ENCODE measurements around the gene TAMALIN. TPM values are rescaled to one million over a fixed set of nuclear protein-coding genes. Genes with fewer than 3 reads are reported as not detected.

TAMALIN gene
- polyA plus RNA-seq, 1 donor from 2014 or later = 6.1 TPM

DNA sequence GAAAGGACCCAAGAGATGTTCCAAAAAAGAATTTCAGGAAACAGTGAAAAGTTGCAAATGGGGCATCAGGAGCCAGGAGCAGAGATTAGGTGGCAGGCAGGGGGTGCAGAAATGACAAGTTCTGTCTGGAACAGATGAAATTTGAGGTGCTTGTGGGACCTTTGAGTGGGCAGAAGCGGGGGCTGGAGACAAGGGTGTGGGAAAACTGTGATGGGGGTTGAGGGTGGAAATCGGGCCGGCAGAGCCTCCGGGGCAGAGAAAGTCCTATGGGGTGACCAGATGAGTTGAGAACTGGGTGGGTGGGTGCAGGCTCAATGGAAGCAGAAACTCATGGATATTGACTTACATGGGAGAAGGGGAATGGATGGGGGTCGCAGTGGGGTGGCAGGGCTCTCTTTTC, 42.9 kb downstream of the TAMALIN start:
- H3K9ac ChIP-seq (ENCODE audit: low read length) = peak overlapping the region; percentile 90
- no peaks in the 10 kb centered on the region for H3F3A ChIP-seq (ENCODE audit: insufficient read depth, low read length, poor library complexity, severe bottlenecking)
- TF ChIP-seq EZH2 (IDR thresholded peaks at IDR 0.05; ENCODE audit: borderline replicate concordance, insufficient read depth, low read length, poor library complexity, severe bottlenecking) = no peak
- TF ChIP-seq SMC3 (conservative IDR thresholded peaks at IDR 0.05; ENCODE audit: poor library complexity) = no peak
- no peak for TF ChIP-seq RAD21 (conservative IDR thresholded peaks at IDR 0.05)
- no peak for TF ChIP-seq POLR2AphosphoS5 (IDR thresholded peaks at IDR 0.05)
- H3K27me3 ChIP-seq (ENCODE audit: insufficient read depth, low read depth, low read length) = no peaks in the 10 kb centered on the region
- no peaks in the 10 kb centered on the region for H3K36me3 ChIP-seq (ENCODE audit: insufficient read depth, low read length)
- no peaks in the 10 kb centered on the region for H3K9me3 ChIP-seq (ENCODE audit: low read length)
- H3K79me2 ChIP-seq (replicated peaks; ENCODE audit: insufficient read depth, low read length) = no peaks in the 10 kb centered on the region
- H3K9me2 ChIP-seq (ENCODE audit: insufficient read depth, low read length) = no peaks in the 10 kb centered on the region
- H3K27ac ChIP-seq (ENCODE audit: low read length) = no peak overlapping the region
- H3K4me2 ChIP-seq (ENCODE audit: low read length) = no peak overlapping the region
- H4K20me1 ChIP-seq (ENCODE audit: insufficient read depth) = no peaks in the 10 kb centered on the region
- no peak overlapping the region for H2AFZ ChIP-seq (ENCODE audit: low read depth, low read length)
- peak overlapping the region; percentile 88 for H3K4me3 ChIP-seq (ENCODE audit: low read length)

DNA sequence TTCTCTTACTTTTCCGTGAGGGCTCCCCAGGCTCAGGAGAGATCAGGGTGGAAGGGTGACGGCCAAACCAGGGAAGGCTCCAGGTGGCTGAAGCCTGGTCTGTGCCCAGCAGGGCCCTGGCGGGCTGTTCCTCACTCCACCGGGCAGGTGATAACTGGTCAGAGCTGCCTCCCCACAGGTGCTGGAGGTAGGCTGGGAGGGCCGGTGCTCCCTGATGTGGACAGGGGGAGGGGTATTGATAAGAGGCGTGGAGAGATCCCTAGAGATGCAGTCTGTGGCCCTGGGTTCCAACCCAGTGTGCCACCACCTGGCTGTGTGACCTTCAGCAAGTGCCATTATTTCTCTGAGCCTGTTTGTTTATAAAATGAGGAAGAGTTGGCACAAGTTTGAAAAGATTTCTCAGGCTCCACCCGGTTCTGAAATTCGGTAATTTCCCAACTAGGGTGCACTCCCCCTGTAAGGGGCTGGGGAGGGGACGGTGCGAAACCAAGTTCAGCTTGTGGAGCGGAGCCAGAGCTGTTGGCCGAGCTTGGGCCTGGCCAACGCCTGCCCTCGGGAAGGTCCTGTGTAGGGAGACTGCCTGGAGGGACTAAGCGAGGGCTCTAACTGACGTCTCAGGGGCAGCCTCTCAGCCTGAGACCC, 43.5 kb downstream of the TAMALIN start:
- Histone ChIP-seq H3F3A (ENCODE audit: insufficient read depth, low read length, poor library complexity, severe bottlenecking) (no peaks in the 10 kb centered on the region), H4K20me1 (ENCODE audit: insufficient read depth) (no peaks in the 10 kb centered on the region), H3K27ac (ENCODE audit: low read length) (peak overlapping the region; percentile 67), H3K27me3 (ENCODE audit: insufficient read depth, low read depth, low read length) (no peaks in the 10 kb centered on the region), H3K79me2 (replicated peaks; ENCODE audit: insufficient read depth, low read length) (no peaks in the 10 kb centered on the region), H3K9me3 (ENCODE audit: low read length) (no peaks in the 10 kb centered on the region), H3K4me3 (ENCODE audit: low read length) (peak overlapping the region; percentile 88), H2AFZ (ENCODE audit: low read depth, low read length) (peak overlapping the region; percentile 85), H3K4me2 (ENCODE audit: low read length) (peak overlapping the region; percentile 94), H3K36me3 (ENCODE audit: insufficient read depth, low read length) (no peaks in the 10 kb centered on the region), H3K9ac (ENCODE audit: low read length) (peak overlapping the region; percentile 90), H3K9me2 (ENCODE audit: insufficient read depth, low read length) (no peaks in the 10 kb centered on the region)
- TF ChIP-seq POLR2AphosphoS5 (IDR thresholded peaks at IDR 0.05) (no peak), TAF1 (IDR thresholded peaks at IDR 0.05; ENCODE audit: low read depth) (peak; percentile 21)

- TF ChIP-seq, protein P1, sequence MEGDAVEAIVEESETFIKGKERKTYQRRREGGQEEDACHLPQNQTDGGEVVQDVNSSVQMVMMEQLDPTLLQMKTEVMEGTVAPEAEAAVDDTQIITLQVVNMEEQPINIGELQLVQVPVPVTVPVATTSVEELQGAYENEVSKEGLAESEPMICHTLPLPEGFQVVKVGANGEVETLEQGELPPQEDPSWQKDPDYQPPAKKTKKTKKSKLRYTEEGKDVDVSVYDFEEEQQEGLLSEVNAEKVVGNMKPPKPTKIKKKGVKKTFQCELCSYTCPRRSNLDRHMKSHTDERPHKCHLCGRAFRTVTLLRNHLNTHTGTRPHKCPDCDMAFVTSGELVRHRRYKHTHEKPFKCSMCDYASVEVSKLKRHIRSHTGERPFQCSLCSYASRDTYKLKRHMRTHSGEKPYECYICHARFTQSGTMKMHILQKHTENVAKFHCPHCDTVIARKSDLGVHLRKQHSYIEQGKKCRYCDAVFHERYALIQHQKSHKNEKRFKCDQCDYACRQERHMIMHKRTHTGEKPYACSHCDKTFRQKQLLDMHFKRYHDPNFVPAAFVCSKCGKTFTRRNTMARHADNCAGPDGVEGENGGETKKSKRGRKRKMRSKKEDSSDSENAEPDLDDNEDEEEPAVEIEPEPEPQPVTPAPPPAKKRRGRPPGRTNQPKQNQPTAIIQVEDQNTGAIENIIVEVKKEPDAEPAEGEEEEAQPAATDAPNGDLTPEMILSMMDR (IDR thresholded peaks at IDR 0.05; ENCODE audit: poor library complexity, severe bottlenecking) = peak; percentile 46
- TF ChIP-seq MXI1 (conservative IDR thresholded peaks at IDR 0.05; ENCODE audit: poor library complexity, severe bottlenecking) (no peak), SMC3 (conservative IDR thresholded peaks at IDR 0.05; ENCODE audit: poor library complexity) (no peak), POLR2AphosphoS5 (IDR thresholded peaks at IDR 0.05) (peak; percentile 74), REST (IDR thresholded peaks at IDR 0.05; ENCODE audit: borderline replicate concordance) (no peak), EP300 (conservative IDR thresholded peaks at IDR 0.05; ENCODE audit: poor library complexity, severe bottlenecking) (peak; percentile 43), RAD21 (conservative IDR thresholded peaks at IDR 0.05) (no peak)
- no peaks in the 10 kb centered on the region for H3K79me2 ChIP-seq (replicated peaks; ENCODE audit: insufficient read depth, low read length)
- no peaks in the 10 kb centered on the region for H3K27me3 ChIP-seq (ENCODE audit: insufficient read depth, low read depth, low read length)
Observed at GRCh38 chr12:52050758-52051541, 44.2 kb downstream of the TAMALIN start, which contains the start of gene NR4A1. Gene NR4A1, plus strand, starts transcription at chr12:52051442. Its CDS starts 2,887 bp downstream, at chr12:52054329.

More at GRCh38 chr12:52050758-52051541, 44.2 kb downstream of the TAMALIN start, which contains the start of gene NR4A1:
- H3F3A ChIP-seq (ENCODE audit: insufficient read depth, low read length, poor library complexity, severe bottlenecking) = no peaks in the 10 kb centered on the region
- H3K9ac ChIP-seq (ENCODE audit: low read length) = peak within 1 kb of the TSS; percentile 90
- H2AFZ ChIP-seq (ENCODE audit: low read depth, low read length) = peak within 1 kb of the TSS; percentile 85
- H4K20me1 ChIP-seq (ENCODE audit: insufficient read depth) = no peaks in the 10 kb centered on the region
- H3K27ac ChIP-seq (ENCODE audit: low read length) = peak within 1 kb of the TSS; percentile 67
- no peaks in the 10 kb centered on the region for H3K9me2 ChIP-seq (ENCODE audit: insufficient read depth, low read length)
- no peaks in the 10 kb centered on the region for H3K9me3 ChIP-seq (ENCODE audit: low read length)
- H3K4me2 ChIP-seq (ENCODE audit: low read length) = peak within 1 kb of the TSS; percentile 94
- no peaks in the 10 kb centered on the region for H3K36me3 ChIP-seq (ENCODE audit: insufficient read depth, low read length)
- peak within 1 kb of the TSS; percentile 88 for H3K4me3 ChIP-seq (ENCODE audit: low read length)

Measured in neural cell (in vitro differentiated cells).